PC-9 (cell line): Measurements from ENCODE around the gene ENTR1. TPM values are rescaled to one million over a fixed set of nuclear protein-coding genes. Genes with fewer than 3 reads are reported as not detected.

Experiments used
- BruUV-seq: library from RNA; stranded (reverse); fragments of 400-500 nt; replicated peaks from 2 replicates; lab custom pipeline; 2021; lab: Mats Ljungman, UMichigan
- CTCF ChIA-PET: fragments of 300-600 bp; sonication (Branson Sonifier 250); formaldehyde crosslinking; loops from one replicate; lab custom pipeline; 2022; ENCODE audit warnings: antibody characterized with exemption; lab: Charles Lee
- POLR2A ChIA-PET: fragments of 300-600 bp; sonication (Branson Sonifier 250); formaldehyde crosslinking; loops from one replicate; lab custom pipeline; 2022; ENCODE audit warnings: antibody characterized with exemption; ENCODE audit not compliant: unreplicated experiment; lab: Charles Lee
- DNase-seq, 2 experiments: peaks; one replicate each; pipeline versions ENCODE4 v3.0.0 to v3.0.0-alpha.2; 2015 to 2022; ENCODE audit warnings: mixed read lengths in 1 of 2
- H2AFZ ChIP-seq: fragments of 200-600 bp; sonication (generic); 2 replicates; pipeline ENCODE4 v1.8.1; 2017; ENCODE audit warnings: antibody characterized with exemption
- H3F3A ChIP-seq: fragments of 200-600 bp; sonication (generic); 2 replicates; pipeline ENCODE4 v1.8.1; 2017; ENCODE audit warnings: antibody characterized with exemption, mild to moderate bottlenecking, low read depth; ENCODE audit not compliant: insufficient read depth
- H3K27ac ChIP-seq: fragments of 200-600 bp; sonication (generic); 2 replicates; pipeline ENCODE4 v1.6.1; 2016; ENCODE audit warnings: mixed run types
- H3K27me3 ChIP-seq: fragments of 200-600 bp; sonication (generic); 2 replicates; pipeline ENCODE4 v1.6.1; 2016; ENCODE audit warnings: low read depth, mixed run types; ENCODE audit not compliant: insufficient read depth
- H3K36me3 ChIP-seq: fragments of 200-600 bp; sonication (generic); 2 replicates; pipeline ENCODE4 v1.6.1; 2016; ENCODE audit warnings: low read depth, mixed run types
- H3K4me1 ChIP-seq: fragments of 200-600 bp; sonication (generic); replicated peaks from 2 replicates; pipeline ENCODE4 v1.6.1; 2016; ENCODE audit warnings: mixed run types; ENCODE audit not compliant: insufficient read depth
- H3K4me2 ChIP-seq: fragments of 200-600 bp; sonication (generic); 2 replicates; pipeline ENCODE4 v1.6.1; 2017; ENCODE audit warnings: mixed run types
- H3K4me3 ChIP-seq: fragments of 200-600 bp; sonication (generic); 2 replicates; pipeline ENCODE4 v1.6.1; 2016; ENCODE audit warnings: mixed run types
- H3K79me2 ChIP-seq: fragments of 200-600 bp; sonication (generic); 2 replicates; pipeline ENCODE4 v1.6.1; 2017; ENCODE audit warnings: low read depth, mixed run types
- H3K9me2 ChIP-seq: fragments of 200-600 bp; sonication (generic); 2 replicates; pipeline ENCODE4 v1.8.1; 2017; ENCODE audit warnings: mild to moderate bottlenecking; ENCODE audit not compliant: insufficient read depth
- H3K9me3 ChIP-seq: fragments of 200-600 bp; sonication (generic); 2 replicates; pipeline ENCODE4 v1.8.1; 2016; ENCODE audit warnings: low read depth; ENCODE audit not compliant: insufficient read depth
- H4K20me1 ChIP-seq: fragments of 200-600 bp; sonication (generic); 2 replicates; pipeline ENCODE4 v1.8.1; 2017; ENCODE audit not compliant: insufficient read depth
- CTCF ChIP-seq: fragments of 200-600 bp; sonication (generic); conservative IDR thresholded peaks from 2 replicates; pipeline ENCODE4 v1.6.1; 2017; ENCODE audit warnings: mixed run types, antibody characterized with exemption, mild to moderate bottlenecking, moderate library complexity
- EZH2 ChIP-seq: fragments of 200-600 bp; sonication (generic); IDR thresholded peaks from 2 replicates; pipeline ENCODE4 v1.8.0; 2017; ENCODE audit warnings: antibody characterized with exemption, low read depth
- intact Hi-C: fragments of 100-400 bp; cut with micrococcal nuclease; formaldehyde crosslinking; loops from one replicate; pipeline ENCODE4 v1.10.0; 2022; ENCODE audit not compliant: unreplicated experiment
- total RNA-seq: library from RNA; stranded (reverse); gene quantifications from 2 replicates; pipeline ENCODE4 v1.2.3, GENCODE V29; 2021

ENTR1 gene
- total RNA-seq, 1 experiment from 2014 or later: 67.9 TPM

- no peaks in the 10 kb centered on the region for H3K9me2 ChIP-seq
- H4K20me1 ChIP-seq: no peaks in the 10 kb centered on the region
- TF ChIP-seq CTCF: no peak
- TF ChIP-seq EZH2: no peak
- no peaks in the 10 kb centered on the region for H3K27me3 ChIP-seq
- H3K27ac ChIP-seq: no peak overlapping the region
- BruUV-seq: TSS peak; percentile 45
- H3K4me3 ChIP-seq: no peak overlapping the region
- no peak overlapping the region for H2AFZ ChIP-seq
- no peaks in the 10 kb centered on the region for H3F3A ChIP-seq
- no peaks in the 10 kb centered on the region for H3K9me3 ChIP-seq
- POLR2A ChIA-PET: interaction anchor here (0.6 to 1.1 kb wide), 6 partner anchors 8 to 298 kb away, joined by 3 to 11 read pairs (median 5); no protein-coding TSS in a partner anchor
- DNase-seq: no peak
- no peaks in the 10 kb centered on the region for H3K36me3 ChIP-seq
- intact Hi-C loops: no loop called here
- CTCF ChIA-PET: interaction anchor here (0.5 to 1.4 kb wide), 8 partner anchors 8 to 401 kb away, joined by 3 to 19 read pairs (median 5); no protein-coding TSS in a partner anchor
- H3K79me2 ChIP-seq: peaks cover 5% of the 10 kb centered on the region; the same call in 1 of the 2 replicates
- peaks cover 12% of the 10 kb centered on the region for H3K4me1 ChIP-seq
- H3K4me2 ChIP-seq: peak overlapping the region; percentile 60
These were observed 48.0 kb downstream of the ENTR1 start for GRCh38 chr9:136362450-136362784.

GRCh38 chr9:136361754-136362449 is 48.5 kb downstream of the ENTR1 start:
- DNase-seq: no peak
- Histone ChIP-seq H4K20me1 (no peaks in the 10 kb centered on the region), H3K9me2 (no peaks in the 10 kb centered on the region), H3K4me1 (peaks cover 12% of the 10 kb centered on the region), H2AFZ (no peak overlapping the region), H3K4me2 (no peak overlapping the region), H3F3A (no peaks in the 10 kb centered on the region), H3K27me3 (no peaks in the 10 kb centered on the region), H3K4me3 (no peak overlapping the region), H3K9me3 (no peaks in the 10 kb centered on the region), H3K79me2 (peaks cover 5% of the 10 kb centered on the region; the same call in 1 of the 2 replicates), H3K36me3 (no peaks in the 10 kb centered on the region), H3K27ac (no peak overlapping the region)
- TF ChIP-seq CTCF: no peak
- no peak for TF ChIP-seq EZH2
- ChIA-PET CTCF (interaction anchor here (0.5 kb wide), 1 partner anchor 265 kb away, joined by 4 read pairs; no protein-coding TSS in a partner anchor), POLR2A (interaction anchor here (0.6 kb wide), 1 partner anchor 616 kb away, joined by 10 read pairs; no protein-coding TSS in a partner anchor)
- no TSS peak for BruUV-seq
- intact Hi-C loops: no loop called here

- intact Hi-C loops: no loop called here
- H3K27me3 ChIP-seq: no peaks in the 10 kb centered on the region
- no peaks in the 10 kb centered on the region for H3F3A ChIP-seq
- H3K36me3 ChIP-seq: no peaks in the 10 kb centered on the region
- H3K4me1 ChIP-seq: peaks cover 12% of the 10 kb centered on the region
- DNase-seq: no peak
- CTCF ChIA-PET: interaction anchor here (0.6 kb wide), 1 partner anchor 32 kb away, joined by 3 read pairs; no protein-coding TSS in a partner anchor
- POLR2A ChIA-PET: interaction anchor here (0.6 kb wide), 1 partner anchor 617 kb away, joined by 10 read pairs; no protein-coding TSS in a partner anchor
- no peak overlapping the region for H3K27ac ChIP-seq
- H3K4me2 ChIP-seq: no peak overlapping the region
- no peaks in the 10 kb centered on the region for H3K9me2 ChIP-seq
- H2AFZ ChIP-seq: no peak overlapping the region
- no peaks in the 10 kb centered on the region for H4K20me1 ChIP-seq
- peaks cover 5% of the 10 kb centered on the region; the same call in 1 of the 2 replicates for H3K79me2 ChIP-seq
- no peak overlapping the region for H3K4me3 ChIP-seq
- TF ChIP-seq CTCF (no peak), EZH2 (no peak)
- no peaks in the 10 kb centered on the region for H3K9me3 ChIP-seq
- no TSS peak for BruUV-seq
These were observed 49.2 kb downstream of the ENTR1 start for GRCh38 chr9:136361047-136361753.
